Endothelial cell of umbilical vein (primary cell): Measurements from ENCODE around the gene PLD2. TPM values are rescaled to one million over a fixed set of nuclear protein-coding genes. Genes with fewer than 3 reads are reported as not detected.

Source experiments
- BruUV-seq: library from RNA; stranded (reverse); fragments of 400-500 nt; replicated peaks from 2 replicates; lab custom pipeline; 2021; lab: Mats Ljungman, UMichigan
- CTCF ChIA-PET: fragments of 300-600, 350-600 bp; sonication (Branson Sonifier 250); formaldehyde crosslinking; loops from one replicate; lab custom pipeline; 2021; ENCODE audit warnings: antibody characterized with exemption, inconsistent platforms; lab: Charles Lee
- POLR2A ChIA-PET: fragments of 300-600, 350-600 bp; sonication (Branson Sonifier 250); formaldehyde crosslinking; loops from one replicate; lab custom pipeline; 2021; ENCODE audit warnings: antibody characterized with exemption, inconsistent platforms; lab: Charles Lee
- DNase-seq: peaks from one replicate; pipeline ENCODE4 v3.0.0-alpha.2; 2011; ENCODE audit warnings: low read depth, low spot score
- FAIRE-seq: peaks from 2 replicates; lab custom pipeline; 2011; peaks lifted over from hg19 to GRCh38; lab: Jason Lieb, UNC
- H2AFZ ChIP-seq: 2 replicates; pipeline ENCODE4 v1.6.0; 2012; ENCODE audit warnings: low read depth, low read length, control low read depth, inconsistent platforms
- H3K27ac ChIP-seq: 2 replicates; pipeline ENCODE4 v1.5.1; 2011; ENCODE audit warnings: low read depth, mild to moderate bottlenecking, control low read depth, low read length, moderate library complexity; ENCODE audit not compliant: insufficient read depth
- H3K27me3 ChIP-seq, 2 experiments: 2 replicates each; pipeline versions ENCODE4 v1.6.0 to v1.6.1; 2011; ENCODE audit warnings: low read length in 2 of 2, mixed read lengths in 1 of 2; ENCODE audit not compliant: control insufficient read depth in 2 of 2, insufficient read depth in 2 of 2
- H3K36me3 ChIP-seq, 2 experiments: 2 replicates in 1 of 2; 3 replicates in 1 of 2; pipeline ENCODE4 v1.5.1; 2011; ENCODE audit warnings: low read length in 2 of 2, mild to moderate bottlenecking in 1 of 2, moderate library complexity in 1 of 2; ENCODE audit not compliant: control insufficient read depth in 2 of 2, insufficient read depth in 2 of 2; ENCODE audit errors: extremely low read depth in 1 of 2
- H3K4me1 ChIP-seq: 3 replicates; pipeline ENCODE4 v1.5.1; 2011; ENCODE audit warnings: mild to moderate bottlenecking, low read length; ENCODE audit not compliant: control insufficient read depth, insufficient read depth; ENCODE audit errors: extremely low read depth
- H3K4me2 ChIP-seq: 2 replicates; pipeline ENCODE4 v1.6.1; 2011; ENCODE audit warnings: low read length, control low read depth, mixed read lengths; ENCODE audit not compliant: insufficient read depth
- H3K4me3 ChIP-seq, 3 experiments: fragments of 200-600 bp in 1 of 3; sonication (generic), shearing (Covaris generic) in 1 of 3; replicated peaks in 1 of 3; 2 replicates each; pipeline ENCODE4 v1.5.1; 2011 to 2016; ENCODE audit warnings: control low read depth in 3 of 3, low read length in 3 of 3, mild to moderate bottlenecking in 2 of 3, inconsistent platforms in 1 of 3, low read depth in 1 of 3, moderate library complexity in 1 of 3; ENCODE audit not compliant: insufficient read depth in 1 of 3
- H3K79me2 ChIP-seq: 2 replicates; pipeline ENCODE4 v1.6.0; 2012; ENCODE audit warnings: low read length, inconsistent platforms; ENCODE audit not compliant: control insufficient read depth, insufficient read depth
- H3K9ac ChIP-seq: replicated peaks from 2 replicates; pipeline ENCODE3; 2011; ENCODE audit warnings: low read length, control low read depth; ENCODE audit not compliant: insufficient read depth; ENCODE audit errors: extremely low read depth
- H3K9me1 ChIP-seq: replicated peaks from 3 replicates; pipeline ENCODE4 v1.6.0; 2011; ENCODE audit warnings: mild to moderate bottlenecking, low read length; ENCODE audit not compliant: control insufficient read depth, insufficient read depth; ENCODE audit errors: extremely low read depth
- H3K9me3 ChIP-seq: replicated peaks from 2 replicates; pipeline ENCODE4 v1.5.1; 2012; ENCODE audit warnings: low read length, inconsistent platforms; ENCODE audit not compliant: control insufficient read depth, insufficient read depth
- H4K20me1 ChIP-seq: replicated peaks from 2 replicates; pipeline ENCODE3; 2011; ENCODE audit warnings: mild to moderate bottlenecking, low read length; ENCODE audit not compliant: control insufficient read depth, insufficient read depth; ENCODE audit errors: extremely low read depth
- CTCF ChIP-seq, 2 donors: IDR thresholded peaks; 1 replicate in 1 of 2; 2 replicates in 1 of 2; pipeline ENCODE4 v1.5.1; 2011; ENCODE audit warnings: low read length in 2 of 2, mild to moderate bottlenecking in 2 of 2, moderate library complexity in 2 of 2, control low read depth in 1 of 2, inconsistent platforms in 1 of 2, low read depth in 1 of 2; ENCODE audit not compliant: insufficient read depth in 1 of 2; ENCODE audit errors: extremely low read depth in 1 of 2
- FOS ChIP-seq: IDR thresholded peaks from 2 replicates; pipeline ENCODE4 v1.6.1; 2011; ENCODE audit warnings: mild to moderate bottlenecking, low read length, moderate library complexity, borderline replicate concordance; ENCODE audit not compliant: insufficient read depth
- JUN ChIP-seq: IDR thresholded peaks from 2 replicates; pipeline ENCODE4 v1.6.1; 2011; ENCODE audit warnings: borderline replicate concordance, low read depth; ENCODE audit not compliant: insufficient read length, insufficient read depth
- MAX ChIP-seq: IDR thresholded peaks from 2 replicates; pipeline ENCODE4 v1.6.1; 2011; ENCODE audit not compliant: insufficient read depth, insufficient read length
- MYC ChIP-seq: IDR thresholded peaks from one replicate; pipeline ENCODE4 v1.6.1; 2011; ENCODE audit warnings: mild to moderate bottlenecking, low read depth, low read length
- POLR2A ChIP-seq: IDR thresholded peaks from 2 replicates; pipeline ENCODE4 v1.6.1; 2012; ENCODE audit warnings: low read depth, mild to moderate bottlenecking, control low read depth, low read length
- POLR2AphosphoS5 ChIP-seq: IDR thresholded peaks from 2 replicates; pipeline ENCODE4 v1.6.1; 2012; ENCODE audit warnings: low read depth, mild to moderate bottlenecking, control low read depth, low read length, moderate library complexity; ENCODE audit not compliant: insufficient read depth
- dilution Hi-C: fragments of 300-500 bp; cut with MboI; formaldehyde crosslinking; loops from one replicate; pipeline ENCODE4 v1.15.0; 2019; ENCODE audit warnings: low sequenced_read_pairs; ENCODE audit not compliant: extremely low pct_ligation_motif_present
- intact Hi-C: fragments of 100-400 bp; cut with micrococcal nuclease; formaldehyde crosslinking; loops from one replicate; pipeline ENCODE4 v1.10.0; 2022
- polyA plus RNA-seq, 4 experiments: library from polyadenylated mRNA; depleted of rRNA in 3 of 4; stranded (reverse) in 3 of 4; unstranded in 1 of 4; fragments of >200 nt; gene quantifications; 2 replicates each; pipeline versions ENCODE4 v1.2.1 to v1.2.3, GENCODE V29; 2011 to 2012; ENCODE audit warnings: missing spikeins in 1 of 4
- total RNA-seq: library from RNA; stranded (reverse); gene quantifications from 2 replicates; pipeline ENCODE4 v1.2.3, GENCODE V29; 2021

Gene PLD2
- total and polyA plus RNA-seq, 2 donors (not counting 3 experiments of a cell fraction or from before 2014, with no cell fraction given): 52.3 to 54.7 TPM

GRCh38 chr17:4858882-4859260 is 51.9 kb downstream of the PLD2 start:
- BruUV-seq: no TSS peak
- intact Hi-C loops (loop anchor here (1.0 to 2.0 kb wide), 2 partner anchors 25 to 62 kb away; partner anchors contain the start of gene PSMB6), dilution Hi-C loops (no loop called here)
- peaks cover 34% of the 10 kb centered on the region for H3K79me2 ChIP-seq
- no peaks in the 10 kb centered on the region for H3K9me1 ChIP-seq
- no peaks in the 10 kb centered on the region for H4K20me1 ChIP-seq
- H3K9me3 ChIP-seq: no peaks in the 10 kb centered on the region
- FAIRE-seq: no peak
- H3K4me3 ChIP-seq: peak overlapping the region in 1 of 3 experiments; percentile 48
- ChIA-PET POLR2A (interaction anchor here (0.6 to 1.6 kb wide), 3 partner anchors 63 to 256 kb away, joined by 5 to 7 read pairs (median 5); partner anchors contain the start of gene PSMB6), CTCF (interaction anchor here (1.1 to 2.4 kb wide), 9 partner anchors 9 to 292 kb away, joined by 4 to 14 read pairs (median 7); partner anchors contain the start of genes ARRB2, GLTPD2, MINK1 and PLD2)
- H3K4me1 ChIP-seq: peaks cover 47% of the 10 kb centered on the region
- peaks cover 0 to 2% of the 10 kb centered on the region in 2 experiments for H3K36me3 ChIP-seq
- peak; percentile 69 for DNase-seq
- peak overlapping the region; percentile 79 for H3K27ac ChIP-seq
- peak overlapping the region; percentile 28 for H3K9ac ChIP-seq
- H3K27me3 ChIP-seq: no peaks in the 10 kb centered on the region
- H3K4me2 ChIP-seq: peak overlapping the region; percentile 83
- peak overlapping the region; percentile 7 for H2AFZ ChIP-seq
- TF ChIP-seq POLR2A (peak; percentile 40), JUN (no peak), MYC (no peak), CTCF (IDR thresholded peaks at IDR 0.05; ENCODE audit: extremely low read depth in 1 of 2, insufficient read depth in 1 of 2, low read depth in 1 of 2, low read length in 2 of 2) (no peak), POLR2AphosphoS5 (peak; percentile 53), MAX (no peak), FOS (no peak)
